ENCODE data around the gene GFRA3.
"Not testable (repeated sequence)": the region's sequence is repeated elsewhere in the genome, so short reads cannot be mapped to it uniquely, and the experiment has no call there.

GRCh38 chr5:138247800-138248199 is 26.6 kb downstream of the GFRA3 start:
- TF ChIP-seq CTCF (IDR thresholded peaks at IDR 0.05; ENCODE audit: low read depth, low read length, poor library complexity, severe bottlenecking); EZH2phosphoT487 (IDR thresholded peaks at IDR 0.05; ENCODE audit: borderline replicate concordance, low read length): not testable (repeated sequence)
